GM12878 (cell line): ENCODE data around the gene LCE2C. TPM values are rescaled to one million over a fixed set of nuclear protein-coding genes. Genes with fewer than 3 reads are reported as not detected.

Source experiments
- ATAC-seq: fragments of 200-7000 bp; cut with Tn5 transposase; 3 replicates; pipeline ENCODE4 v1.9.1; 2020; ENCODE audit warnings: mild to moderate bottlenecking, moderate library complexity
- BruUV-seq: library from RNA; stranded (reverse); fragments of 400-500 nt; replicated peaks from 2 replicates; lab custom pipeline; 2021; lab: Mats Ljungman, UMichigan
- CTCF ChIA-PET: fragments of 300-600 bp; sonication (Branson Sonifier 250); formaldehyde crosslinking; extraction: SDS; loops from one replicate; lab custom pipeline; 2021; ENCODE audit warnings: inconsistent platforms; lab: Yijun Ruan, JAX
- POLR2A ChIA-PET: fragments of 350-600 bp; formaldehyde crosslinking; extraction: SDS; loops from one replicate; lab custom pipeline; 2021; ENCODE audit warnings: inconsistent platforms; lab: Charles Lee
- RAD21 ChIA-PET: fragments of 300-600 bp; sonication (Branson Sonifier 250); formaldehyde crosslinking; loops from one replicate; lab custom pipeline; 2023; ENCODE audit warnings: antibody characterized with exemption; ENCODE audit not compliant: unreplicated experiment; lab: Charles Lee
- SMC1A ChIA-PET: fragments of 300-600 bp; sonication (Branson Sonifier 250); formaldehyde crosslinking; loops from one replicate; lab custom pipeline; 2023; ENCODE audit not compliant: unreplicated experiment, uncharacterized antibody; lab: Charles Lee
- DNase-seq: peaks from one replicate; pipeline ENCODE4 v3.0.0-alpha.2; 2011; ENCODE audit warnings: low read depth, low spot score
- FAIRE-seq: peaks from 3 replicates; lab custom pipeline; 2011; peaks lifted over from hg19 to GRCh38; lab: Jason Lieb, UNC
- H2AFZ ChIP-seq: 2 replicates; pipeline ENCODE4 v1.6.0; 2011; ENCODE audit warnings: low read depth, low read length, control low read depth; ENCODE audit not compliant: control insufficient read depth
- H3K27ac ChIP-seq: 2 replicates; pipeline ENCODE4 v1.5.1; 2011; ENCODE audit warnings: control low read depth; ENCODE audit not compliant: control insufficient read depth, insufficient read depth
- H3K27me3 ChIP-seq, 2 experiments: replicated peaks in 1 of 2; 2 replicates each; pipeline versions ENCODE4 v1.6.0 to v1.6.1; 2011; ENCODE audit warnings: low read length in 1 of 2; ENCODE audit not compliant: control insufficient read depth in 2 of 2, insufficient read depth in 2 of 2
- H3K36me3 ChIP-seq, 2 experiments: 2 replicates each; pipeline ENCODE4 v1.5.1; 2011; ENCODE audit warnings: low read length in 1 of 2; ENCODE audit not compliant: control insufficient read depth in 2 of 2, insufficient read depth in 2 of 2
- H3K4me1 ChIP-seq: 2 replicates; pipeline ENCODE4 v1.6.1; 2011; ENCODE audit warnings: mild to moderate bottlenecking, low read length, moderate library complexity, mixed read lengths; ENCODE audit not compliant: control insufficient read depth, insufficient read depth
- H3K4me2 ChIP-seq: 2 replicates; pipeline ENCODE4 v1.6.0; 2011; ENCODE audit warnings: control low read depth; ENCODE audit not compliant: control insufficient read depth, insufficient read depth
- H3K4me3 ChIP-seq: fragments of 200-600 bp; sonication (generic); 2 replicates; pipeline ENCODE4 v1.5.1; 2016
- H3K79me2 ChIP-seq: 2 replicates; pipeline ENCODE4 v1.6.0; 2011; ENCODE audit warnings: low read length; ENCODE audit not compliant: control insufficient read depth, insufficient read depth
- H3K9ac ChIP-seq: 2 replicates; pipeline ENCODE4 v1.8.0; 2011; ENCODE audit warnings: low read length, control low read depth, mixed read lengths; ENCODE audit not compliant: control insufficient read depth, insufficient read depth
- H3K9me3 ChIP-seq: replicated peaks from 3 replicates; pipeline ENCODE4 v1.5.1; 2011; ENCODE audit warnings: mild to moderate bottlenecking, low read length; ENCODE audit not compliant: control insufficient read depth, insufficient read depth
- H4K20me1 ChIP-seq: 2 replicates; pipeline ENCODE4 v1.6.0; 2011; ENCODE audit not compliant: control insufficient read depth, insufficient read depth
- CTCF ChIP-seq, 3 experiments: IDR thresholded peaks in 2 of 3; conservative IDR thresholded peaks in 1 of 3; 2 replicates each; pipeline ENCODE4 v1.5.1; 2011; ENCODE audit warnings: low read depth in 3 of 3, low read length in 3 of 3, mild to moderate bottlenecking in 3 of 3, control low read depth in 2 of 3, moderate library complexity in 2 of 3, inconsistent platforms in 1 of 3, mixed read lengths in 1 of 3; ENCODE audit not compliant: control insufficient read depth in 2 of 3, insufficient read depth in 1 of 3; ENCODE audit errors: extremely low read depth in 1 of 3
- E2F8 ChIP-seq: fragments of 450-650 bp; IDR thresholded peaks from 2 replicates; pipeline ENCODE4 v1.6.1; 2018; ENCODE audit warnings: mild to moderate bottlenecking, low read depth, moderate library complexity; ENCODE audit not compliant: partially characterized antibody
- JUNB ChIP-seq: IDR thresholded peaks from 2 replicates; pipeline ENCODE4 v1.6.1; 2016; ENCODE audit warnings: antibody characterized with exemption, mild to moderate bottlenecking
- MEF2A ChIP-seq: IDR thresholded peaks from 2 replicates; pipeline ENCODE4 v1.6.1; 2011; ENCODE audit warnings: low read depth, mild to moderate bottlenecking, low read length, moderate library complexity; ENCODE audit not compliant: insufficient read depth
- NFIC ChIP-seq: IDR thresholded peaks from 2 replicates; pipeline ENCODE4 v1.6.1; 2012; ENCODE audit warnings: low read depth, mild to moderate bottlenecking, inconsistent platforms, low read length, moderate library complexity
- PBX3 ChIP-seq: IDR thresholded peaks from 2 replicates; pipeline ENCODE4 v1.6.1; 2011; ENCODE audit warnings: mild to moderate bottlenecking, low read depth, low read length, moderate library complexity; ENCODE audit not compliant: insufficient replicate concordance
- SUZ12 ChIP-seq: fragments of 200-600 bp; sonication (generic); IDR thresholded peaks from one replicate; pipeline ENCODE4 v1.6.1; 2018; ENCODE audit warnings: antibody characterized with exemption, mild to moderate bottlenecking; ENCODE audit not compliant: unreplicated experiment
- USF1 ChIP-seq: IDR thresholded peaks from 2 replicates; pipeline ENCODE4 v1.6.1; 2011; ENCODE audit warnings: borderline replicate concordance, low read depth, mild to moderate bottlenecking, moderate library complexity, mixed read lengths, low read length; ENCODE audit not compliant: insufficient read depth; ENCODE audit errors: extremely low read length
- WGBS: methylation state at CpG from one replicate; pipeline ENCODE4 v1.1.6; 2016; ENCODE audit warnings: low lambda C conversion rate; ENCODE audit not compliant: insufficient replicate concordance, insufficient coverage; ENCODE audit errors: missing lambda C conversion rate; 5-methylcytosine and 5-hydroxymethylcytosine counted together
- in situ Hi-C: fragments of 300-500 bp; cut with MboI; formaldehyde crosslinking; loops from 9 replicates; pipeline ENCODE4 v1.14.3; 2018; ENCODE audit warnings: mixed read lengths
- intact Hi-C: fragments of 100-400 bp; cut with micrococcal nuclease; formaldehyde crosslinking; loops from one replicate; pipeline ENCODE4 v1.14.2; 2022; ENCODE audit not compliant: unreplicated experiment
- polyA plus RNA-seq, 11 experiments: library from polyadenylated mRNA; depleted of rRNA in 4 of 11; unstranded in 6 of 11; stranded (reverse) in 5 of 11; fragments of >200 nt; fragmentation: Nextera tagmentation in 4 of 11; fragmentation: Illumina TruSeq in 1 of 11; extraction: Ambion mirVana in 4 of 11; extraction: Trizol in 1 of 11; gene quantifications; 1 replicate in 1 of 11; 2 replicates in 10 of 11; pipeline versions ENCODE4 v1.2.1 to v1.2.3, GENCODE V29; 2011 to 2016; ENCODE audit warnings: inconsistent platforms in 2 of 11, missing spikeins in 2 of 11, low read depth in 1 of 11
- total RNA-seq, 4 experiments: library from RNA; depleted of rRNA in 3 of 4; stranded (reverse); fragments of >200 nt in 3 of 4; fragmentation: Illumina TruSeq in 1 of 4; extraction: Trizol in 1 of 4; gene quantifications; 2 replicates each; pipeline versions ENCODE4 v1.2.1 to v1.2.3, GENCODE V29; 2013 to 2021

LCE2C gene
- total and polyA plus RNA-seq, 10 of the 15 experiments (the other 5 are each of a cell fraction or from before 2014, with no cell fraction given) = not detected

- POLR2A ChIA-PET = no interaction called here
- BruUV-seq = no TSS peak
These were observed 34.7 kb upstream of the LCE2C start for GRCh38 chr1:152640351-152640750.

More at GRCh38 chr1:152640351-152640750, 34.7 kb upstream of the LCE2C start:
- no peaks in the 10 kb centered on the region for H4K20me1 ChIP-seq
- ChIA-PET SMC1A (interaction anchor here (1.4 kb wide), 1 partner anchor 8 kb away, joined by 3 read pairs; no protein-coding TSS in a partner anchor), CTCF (interaction anchor here (1.2 to 5.8 kb wide), 3 partner anchors 13 to 286 kb away, joined by 3 to 24 read pairs (median 4); no protein-coding TSS in a partner anchor), RAD21 (no interaction called here)
- H3K27me3 ChIP-seq = no peaks in the 10 kb centered on the region
- TF ChIP-seq NFIC = no peak
- TF ChIP-seq USF1 = no peak
- TF ChIP-seq SUZ12 = no peak
- no peak for TF ChIP-seq PBX3
- no peak for TF ChIP-seq JUNB
- TF ChIP-seq CTCF (IDR thresholded peaks at IDR 0.05 in 2 of 3, conservative IDR thresholded peaks at IDR 0.05 in 1 of 3; ENCODE audit: control insufficient read depth in 2 of 3, extremely low read depth in 1 of 3, insufficient read depth in 1 of 3, low read depth in 3 of 3, low read length in 3 of 3) = no peak
- no peak for TF ChIP-seq MEF2A
- TF ChIP-seq E2F8 = no peak
- no peaks in the 10 kb centered on the region for H3K4me1 ChIP-seq
- 29% methylated on average over 1 of the region's 1 CpG for WGBS
- ATAC-seq (no peak), FAIRE-seq (no peak), DNase-seq (no peak)
- no peaks in the 10 kb centered on the region for H3K9me3 ChIP-seq
- no peak overlapping the region for H3K4me3 ChIP-seq
- in situ Hi-C loops = no loop called here
- H3K4me2 ChIP-seq = no peak overlapping the region
- intact Hi-C loops = no loop called here
- no peak overlapping the region for H2AFZ ChIP-seq
- no peaks in the 10 kb centered on the region for H3K36me3 ChIP-seq
- H3K9ac ChIP-seq = no peak overlapping the region
- H3K79me2 ChIP-seq = no peaks in the 10 kb centered on the region
- H3K27ac ChIP-seq = no peak overlapping the region
